ENCODE measurements around the gene KREMEN1. TPM values are rescaled to one million over a fixed set of nuclear protein-coding genes. Genes with fewer than 3 reads are reported as not detected.

The KREMEN1 gene
- total and polyA plus RNA-seq, 10 of the 15 experiments (the other 5 are each of a cell fraction or from before 2014, with no cell fraction given): 0.10 to 2.5 (median 0.20) TPM; not detected in 1

- H3K27ac ChIP-seq (ENCODE audit: control insufficient read depth, insufficient read depth): no peak overlapping the region
- H3K4me3 ChIP-seq: no peak overlapping the region
- no peaks in the 10 kb centered on the region for H3K4me1 ChIP-seq (ENCODE audit: control insufficient read depth, insufficient read depth, low read length)
- TF ChIP-seq SPI1 (IDR thresholded peaks at IDR 0.05; ENCODE audit: borderline replicate concordance, insufficient read depth, low read depth, low read length) (peak; percentile 34; the same call in 1 of the 2 replicates), ETV6 (conservative IDR thresholded peaks at IDR 0.05 in 1 of 2, IDR thresholded peaks at IDR 0.05 in 1 of 2; ENCODE audit: borderline replicate concordance in 1 of 2, low read depth in 1 of 2) (no peak)
- SMC1A ChIA-PET (ENCODE audit: uncharacterized antibody, unreplicated experiment): interaction anchor here (0.8 to 2.3 kb wide), 3 partner anchors 9 to 11 kb away, joined by 3 to 5 read pairs (median 5); no protein-coding TSS in a partner anchor
- 2% methylated on average over 2 of the region's 2 CpGs for WGBS (ENCODE audit: insufficient coverage, insufficient replicate concordance, low lambda C conversion rate, missing lambda C conversion rate)
- FAIRE-seq (no peak), ATAC-seq (peak; percentile 76), DNase-seq (ENCODE audit: low read depth, low spot score) (no peak)
- POLR2A ChIA-PET: interaction anchor here (0.7 kb wide), 1 partner anchor 23 kb away, joined by 3 read pairs; no protein-coding TSS in a partner anchor
- intact Hi-C loops (cut with micrococcal nuclease; ENCODE audit: unreplicated experiment) (no loop called here), in situ Hi-C loops (cut with MboI) (no loop called here)
- BruUV-seq (replicated peaks): no TSS peak
- no peaks in the 10 kb centered on the region for H3K9me3 ChIP-seq (replicated peaks; ENCODE audit: control insufficient read depth, insufficient read depth, low read length)
- no peak overlapping the region for H3K9ac ChIP-seq (ENCODE audit: control insufficient read depth, insufficient read depth, low read length)
- H3K79me2 ChIP-seq (ENCODE audit: control insufficient read depth, insufficient read depth, low read length): no peaks in the 10 kb centered on the region
- H3K36me3 ChIP-seq (ENCODE audit: control insufficient read depth in 2 of 2, insufficient read depth in 2 of 2, low read length in 1 of 2): no peaks in the 10 kb centered on the region
- no peak overlapping the region for H3K4me2 ChIP-seq (ENCODE audit: control insufficient read depth, insufficient read depth)
- H3K27me3 ChIP-seq (replicated peaks in 1 of 2; ENCODE audit: control insufficient read depth in 2 of 2, insufficient read depth in 2 of 2, low read length in 1 of 2): no peaks in the 10 kb centered on the region
- RAD21 ChIA-PET (ENCODE audit: unreplicated experiment): interaction anchor here (1.4 kb wide), 1 partner anchor 62 kb away, joined by 4 read pairs; no protein-coding TSS in a partner anchor
- no peak overlapping the region for H2AFZ ChIP-seq (ENCODE audit: control insufficient read depth, low read depth, low read length)
- H4K20me1 ChIP-seq (ENCODE audit: control insufficient read depth, insufficient read depth): no peaks in the 10 kb centered on the region; the same call in 1 of the 2 replicates
- CTCF ChIA-PET: interaction anchor here (1.2 kb wide), 1 partner anchor 10 kb away, joined by 3 read pairs; no protein-coding TSS in a partner anchor
These were observed 32.6 kb downstream of the KREMEN1 start for GRCh38 chr22:29105468-29105867.

DNA sequence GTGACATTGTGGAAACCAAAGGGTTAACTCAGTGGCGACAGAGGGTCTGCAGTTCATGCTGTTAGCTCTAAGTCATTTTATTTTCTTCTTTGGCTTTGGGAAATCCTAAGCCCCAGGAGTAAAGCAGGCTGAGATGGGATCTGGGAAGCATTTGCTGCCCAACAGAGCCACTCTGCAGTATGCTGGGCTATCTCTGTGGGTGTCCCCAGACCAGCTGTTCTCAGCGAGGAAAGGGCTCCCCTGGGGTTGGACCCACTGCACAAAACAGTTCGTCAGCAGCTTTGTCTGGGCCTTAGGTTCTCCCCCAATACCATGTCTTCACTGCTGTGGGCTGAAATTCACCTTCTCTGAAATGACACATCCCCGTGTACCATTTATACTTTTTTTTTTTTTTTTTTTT, 34.0 kb downstream of the KREMEN1 start:
- H3K9ac ChIP-seq (ENCODE audit: control insufficient read depth, insufficient read depth, low read length): no peak overlapping the region
- no peaks in the 10 kb centered on the region for H3K9me3 ChIP-seq (replicated peaks; ENCODE audit: control insufficient read depth, insufficient read depth, low read length)
- no peak for DNase-seq (ENCODE audit: low read depth, low spot score)
- no peak overlapping the region for H3K4me3 ChIP-seq
- ChIA-PET POLR2A (interaction anchor here (0.6 kb wide), 1 partner anchor 193 kb away, joined by 3 read pairs; no protein-coding TSS in a partner anchor), RAD21 (ENCODE audit: unreplicated experiment) (interaction anchor here (0.7 to 1.6 kb wide), 2 partner anchors 37 to 139 kb away, joined by 3 read pairs; no protein-coding TSS in a partner anchor), SMC1A (ENCODE audit: uncharacterized antibody, unreplicated experiment) (interaction anchor here (0.7 to 2.3 kb wide), 3 partner anchors 11 to 278 kb away, joined by 3 to 5 read pairs (median 3); no protein-coding TSS in a partner anchor), CTCF (interaction anchor here (0.8 to 1.2 kb wide), 3 partner anchors 9 to 47 kb away, joined by 3 read pairs; no protein-coding TSS in a partner anchor)
- no peak overlapping the region for H3K27ac ChIP-seq (ENCODE audit: control insufficient read depth, insufficient read depth)
- in situ Hi-C loops (cut with MboI) (no loop called here), intact Hi-C loops (cut with micrococcal nuclease; ENCODE audit: unreplicated experiment) (no loop called here)
- WGBS (ENCODE audit: insufficient coverage, insufficient replicate concordance, low lambda C conversion rate, missing lambda C conversion rate): 30% methylated on average over 4 of the region's 4 CpGs
- H3K36me3 ChIP-seq (ENCODE audit: control insufficient read depth in 2 of 2, insufficient read depth in 2 of 2, low read length in 1 of 2): no peaks in the 10 kb centered on the region
- peak; percentile 38; the same call in 1 of the 3 replicates for ATAC-seq
- BruUV-seq (replicated peaks): no TSS peak
- no peak for FAIRE-seq
- no peak overlapping the region for H2AFZ ChIP-seq (ENCODE audit: control insufficient read depth, low read depth, low read length)
- H3K4me1 ChIP-seq (ENCODE audit: control insufficient read depth, insufficient read depth, low read length): no peaks in the 10 kb centered on the region
- H4K20me1 ChIP-seq (ENCODE audit: control insufficient read depth, insufficient read depth): no peaks in the 10 kb centered on the region; the same call in 1 of the 2 replicates
- no peak overlapping the region for H3K4me2 ChIP-seq (ENCODE audit: control insufficient read depth, insufficient read depth)
- no peaks in the 10 kb centered on the region for H3K79me2 ChIP-seq (ENCODE audit: control insufficient read depth, insufficient read depth, low read length)
- H3K27me3 ChIP-seq (replicated peaks in 1 of 2; ENCODE audit: control insufficient read depth in 2 of 2, insufficient read depth in 2 of 2, low read length in 1 of 2): no peaks in the 10 kb centered on the region; a peak in 1 of 4 replicates
- TF ChIP-seq, protein P1, sequence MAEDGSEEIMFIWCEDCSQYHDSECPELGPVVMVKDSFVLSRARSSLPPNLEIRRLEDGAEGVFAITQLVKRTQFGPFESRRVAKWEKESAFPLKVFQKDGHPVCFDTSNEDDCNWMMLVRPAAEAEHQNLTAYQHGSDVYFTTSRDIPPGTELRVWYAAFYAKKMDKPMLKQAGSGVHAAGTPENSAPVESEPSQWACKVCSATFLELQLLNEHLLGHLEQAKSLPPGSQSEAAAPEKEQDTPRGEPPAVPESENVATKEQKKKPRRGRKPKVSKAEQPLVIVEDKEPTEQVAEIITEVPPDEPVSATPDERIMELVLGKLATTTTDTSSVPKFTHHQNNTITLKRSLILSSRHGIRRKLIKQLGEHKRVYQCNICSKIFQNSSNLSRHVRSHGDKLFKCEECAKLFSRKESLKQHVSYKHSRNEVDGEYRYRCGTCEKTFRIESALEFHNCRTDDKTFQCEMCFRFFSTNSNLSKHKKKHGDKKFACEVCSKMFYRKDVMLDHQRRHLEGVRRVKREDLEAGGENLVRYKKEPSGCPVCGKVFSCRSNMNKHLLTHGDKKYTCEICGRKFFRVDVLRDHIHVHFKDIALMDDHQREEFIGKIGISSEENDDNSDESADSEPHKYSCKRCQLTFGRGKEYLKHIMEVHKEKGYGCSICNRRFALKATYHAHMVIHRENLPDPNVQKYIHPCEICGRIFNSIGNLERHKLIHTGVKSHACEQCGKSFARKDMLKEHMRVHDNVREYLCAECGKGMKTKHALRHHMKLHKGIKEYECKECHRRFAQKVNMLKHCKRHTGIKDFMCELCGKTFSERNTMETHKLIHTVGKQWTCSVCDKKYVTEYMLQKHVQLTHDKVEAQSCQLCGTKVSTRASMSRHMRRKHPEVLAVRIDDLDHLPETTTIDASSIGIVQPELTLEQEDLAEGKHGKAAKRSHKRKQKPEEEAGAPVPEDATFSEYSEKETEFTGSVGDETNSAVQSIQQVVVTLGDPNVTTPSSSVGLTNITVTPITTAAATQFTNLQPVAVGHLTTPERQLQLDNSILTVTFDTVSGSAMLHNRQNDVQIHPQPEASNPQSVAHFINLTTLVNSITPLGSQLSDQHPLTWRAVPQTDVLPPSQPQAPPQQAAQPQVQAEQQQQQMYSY (CRISPR knock-in tag; IDR thresholded peaks at IDR 0.05): no peak
- no peak for TF ChIP-seq RUNX3 (IDR thresholded peaks at IDR 0.05; ENCODE audit: low read length)
- TF ChIP-seq RBBP5 (conservative IDR thresholded peaks at IDR 0.05): no peak
- no peak for TF ChIP-seq MYC (IDR thresholded peaks at IDR 0.05; ENCODE audit: insufficient read depth, insufficient read length, insufficient replicate concordance, low read length, severe bottlenecking)
- TF ChIP-seq DPF2 (IDR thresholded peaks at IDR 0.05): no peak
- no peak for TF ChIP-seq MTA2 (IDR thresholded peaks at IDR 0.05; ENCODE audit: low read depth)
- TF ChIP-seq YBX1 (IDR thresholded peaks at IDR 0.05): no peak
- TF ChIP-seq ZNF217 (IDR thresholded peaks at IDR 0.05): no peak
- no peak for TF ChIP-seq POLR2AphosphoS2 (IDR thresholded peaks at IDR 0.05; ENCODE audit: low read depth, low read length)
